GM19193 (cell line): ENCODE results near the gene ITGB4.

Experiments
- POLR2A ChIP-seq: IDR thresholded peaks from 4 replicates; pipeline ENCODE4 v1.6.1; 2011; ENCODE audit not compliant: insufficient read depth, insufficient read length; ENCODE audit errors: extremely low read depth

ITGB4 gene

DNA sequence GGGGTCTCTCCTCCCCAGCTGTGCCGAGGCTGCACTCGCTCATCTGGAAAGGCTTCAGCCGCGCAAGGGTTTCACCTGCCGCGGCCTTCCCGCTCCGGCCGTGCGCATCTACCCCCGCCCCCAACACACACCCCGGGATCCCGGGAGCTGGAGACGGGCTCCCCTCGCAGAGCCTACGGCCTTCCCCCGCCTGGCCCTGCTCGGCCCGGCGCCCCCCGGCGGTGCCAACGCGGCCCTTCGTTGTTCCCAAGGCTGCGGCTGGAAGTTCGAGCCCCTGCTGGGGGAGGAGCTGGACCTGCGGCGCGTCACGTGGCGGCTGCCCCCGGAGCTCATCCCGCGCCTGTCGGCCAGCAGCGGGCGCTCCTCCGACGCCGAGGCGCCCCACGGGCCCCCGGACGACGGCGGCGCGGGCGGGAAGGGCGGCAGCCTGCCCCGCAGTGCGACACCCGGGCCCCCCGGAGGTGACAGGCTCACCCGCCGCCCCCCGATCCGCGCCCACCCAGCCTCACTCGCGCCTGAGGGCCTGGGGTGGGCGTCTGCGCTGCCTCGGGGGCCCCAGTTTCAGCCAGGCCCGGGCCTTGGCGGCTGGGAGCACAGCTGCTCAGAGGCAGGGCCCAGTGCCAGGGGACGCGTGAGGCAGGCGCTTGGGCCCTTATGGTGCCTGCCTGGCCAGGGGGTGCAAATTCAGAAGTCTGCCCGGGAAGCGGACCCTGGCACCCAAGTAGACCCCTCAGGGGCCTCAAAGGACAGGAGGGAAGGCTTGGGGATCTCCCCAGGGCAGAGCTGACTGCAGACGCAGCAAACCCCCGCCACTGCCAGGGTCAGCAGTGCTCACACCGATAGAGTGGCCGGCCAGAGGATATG, 32.5 kb downstream of the ITGB4 start:
- peak; percentile 11 for TF ChIP-seq POLR2A

DNA sequence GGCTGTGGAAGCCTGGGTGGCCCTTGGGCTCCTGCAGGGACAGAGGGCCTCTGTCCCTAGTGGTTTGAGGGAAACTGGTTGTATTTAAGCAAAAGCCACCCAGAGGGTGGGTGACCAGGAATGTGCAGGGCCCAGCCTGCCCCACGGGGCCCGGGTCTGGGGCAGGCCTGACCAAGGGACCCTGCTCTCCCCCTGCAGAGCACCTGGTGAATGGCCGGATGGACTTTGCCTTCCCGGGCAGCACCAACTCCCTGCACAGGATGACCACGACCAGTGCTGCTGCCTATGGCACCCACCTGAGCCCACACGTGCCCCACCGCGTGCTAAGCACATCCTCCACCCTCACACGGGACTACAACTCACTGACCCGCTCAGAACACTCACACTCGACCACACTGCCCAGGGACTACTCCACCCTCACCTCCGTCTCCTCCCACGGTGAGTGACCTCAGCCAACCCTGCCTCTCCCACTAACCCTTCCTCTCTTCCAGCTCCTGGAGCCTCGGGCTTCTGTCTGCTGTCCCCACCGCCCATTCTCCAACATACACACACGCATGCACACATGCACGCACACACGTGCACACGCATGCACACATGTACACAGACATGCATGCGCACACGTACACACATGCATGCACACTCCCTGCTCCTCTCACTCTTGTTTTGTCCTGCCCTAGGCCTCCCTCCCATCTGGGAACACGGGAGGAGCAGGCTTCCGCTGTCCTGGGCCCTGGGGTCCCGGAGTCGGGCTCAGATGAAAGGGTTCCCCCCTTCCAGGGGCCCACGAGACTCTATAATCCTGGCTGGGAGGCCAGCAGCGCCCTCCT, 33.3 kb downstream of the ITGB4 start:
- TF ChIP-seq POLR2A: no peak

- no peak for TF ChIP-seq POLR2A
Observed at GRCh38 chr17:75755205-75755901, 34.1 kb downstream of the ITGB4 start.

DNA sequence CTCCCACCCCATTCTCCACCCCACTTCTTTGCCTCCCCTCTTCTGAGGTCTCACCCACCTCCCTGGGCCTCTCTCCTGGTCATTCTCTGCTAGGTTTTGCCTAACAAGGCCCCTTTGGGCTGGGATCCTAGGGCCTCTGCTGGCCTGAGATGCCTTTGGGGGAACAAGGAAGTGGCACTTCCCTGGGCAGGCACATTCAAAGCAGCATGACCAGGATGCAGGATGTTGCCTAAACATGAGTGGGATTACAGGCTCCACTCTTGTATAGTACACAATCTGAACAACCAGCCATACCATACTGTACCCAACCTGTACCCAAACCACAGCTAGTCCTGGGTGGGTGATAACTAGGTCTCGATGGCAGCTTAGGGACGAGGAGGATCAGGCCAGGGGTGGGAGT, 34.7 kb downstream of the ITGB4 start:
- TF ChIP-seq POLR2A: no peak

GRCh38 chr17:75756451-75757085, 35.3 kb downstream of the ITGB4 start:
- no peak for TF ChIP-seq POLR2A

DNA sequence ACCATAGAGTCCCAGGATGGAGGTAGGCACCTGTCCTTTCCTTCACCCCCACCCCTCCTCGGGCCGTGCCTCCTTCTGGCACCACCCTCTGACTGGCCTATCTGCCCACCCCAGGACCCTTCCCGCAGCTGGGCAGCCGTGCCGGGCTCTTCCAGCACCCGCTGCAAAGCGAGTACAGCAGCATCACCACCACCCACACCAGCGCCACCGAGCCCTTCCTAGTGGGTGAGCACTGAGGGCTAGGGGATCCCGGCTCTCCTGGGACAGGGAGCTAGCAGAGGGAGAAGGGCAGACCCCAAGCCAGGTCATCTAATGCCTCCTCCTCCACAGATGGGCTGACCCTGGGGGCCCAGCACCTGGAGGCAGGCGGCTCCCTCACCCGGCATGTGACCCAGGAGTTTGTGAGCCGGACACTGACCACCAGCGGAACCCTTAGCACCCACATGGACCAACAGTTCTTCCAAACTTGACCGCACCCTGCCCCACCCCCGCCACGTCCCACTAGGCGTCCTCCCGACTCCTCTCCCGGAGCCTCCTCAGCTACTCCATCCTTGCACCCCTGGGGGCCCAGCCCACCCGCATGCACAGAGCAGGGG, 35.9 kb downstream of the ITGB4 start:
- TF ChIP-seq POLR2A: no peak

DNA sequence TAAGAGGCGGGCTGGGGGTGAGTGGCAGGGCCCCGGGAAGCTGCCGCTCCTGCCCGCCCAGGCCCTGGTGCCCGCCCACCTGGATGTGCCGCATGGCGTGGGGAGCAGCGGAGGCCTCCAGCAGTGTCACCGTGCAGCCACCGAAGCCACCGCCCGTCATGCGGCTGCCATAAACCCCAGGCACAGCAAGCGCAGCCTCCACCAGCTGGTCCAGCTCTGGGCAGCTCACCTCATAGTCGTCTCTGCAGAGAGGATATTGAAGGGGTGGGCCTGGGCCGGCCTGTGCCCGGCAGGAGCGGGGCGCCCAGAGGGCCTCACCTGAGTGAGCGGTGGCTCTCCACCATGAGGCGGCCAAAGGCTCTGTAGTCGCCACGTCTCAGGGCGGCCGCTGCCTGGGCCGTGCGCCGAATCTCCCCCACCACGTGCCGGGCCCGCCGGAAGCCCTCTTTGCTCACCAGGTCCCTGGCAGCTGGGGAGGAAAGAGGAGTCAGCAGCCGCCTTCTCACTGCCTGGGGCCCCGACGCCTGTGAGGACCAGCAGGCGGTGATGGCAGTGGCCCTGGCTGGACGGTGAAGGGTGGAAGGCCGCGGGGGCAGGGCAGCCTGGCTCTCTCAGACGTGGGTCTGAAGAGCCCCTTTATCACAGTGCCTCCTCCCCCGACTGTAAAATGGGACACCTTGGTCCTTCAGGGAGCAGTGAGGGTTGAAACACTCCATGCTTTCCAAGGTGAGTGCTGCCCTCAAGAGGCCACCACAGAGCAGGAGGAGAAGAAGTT, 37.1 kb downstream of the ITGB4 start:
- no peak for TF ChIP-seq POLR2A

- TF ChIP-seq POLR2A: no peak
Observed at GRCh38 chr17:75759457-75759856, 38.2 kb downstream of the ITGB4 start.

- no peak for TF ChIP-seq POLR2A
Observed at GRCh38 chr17:75762513-75763268, 41.4 kb downstream of the ITGB4 start.

- TF ChIP-seq POLR2A: no peak
Observed at GRCh38 chr17:75763269-75763607, 42.0 kb downstream of the ITGB4 start.

- TF ChIP-seq POLR2A: no peak
Observed at GRCh38 chr17:75763613-75764416, 42.6 kb downstream of the ITGB4 start.

GRCh38 chr17:75764417-75764710, 43.1 kb downstream of the ITGB4 start:
- no peak for TF ChIP-seq POLR2A
